Measurements from ENCODE around the gene WRAP73.

The WRAP73 gene

GRCh38 chr1:3681898-3682806 lies 32.2 kb upstream of the WRAP73 start:
- Histone ChIP-seq H3K9ac (ENCODE audit: low read length in 5 of 5) (no peak overlapping the region), H3K4me1 (ENCODE audit: control insufficient read depth in 5 of 5, insufficient read depth in 5 of 5, low read length in 5 of 5) (peaks cover 0 to 8% (median 0%) of the 10 kb centered on the region in 5 donors), H3K9me3 (ENCODE audit: control insufficient read depth in 5 of 5, low read length in 5 of 5) (peaks cover 0 to 4% (median 0%) of the 10 kb centered on the region in 5 donors), H3K27me3 (ENCODE audit: control insufficient read depth in 5 of 5, insufficient read depth in 4 of 5, low read length in 5 of 5) (peaks cover 0 to 40% (median 26%) of the 10 kb centered on the region in 5 donors), H3K27ac (ENCODE audit: low read depth, low read length) (no peak overlapping the region), H3K36me3 (ENCODE audit: control insufficient read depth in 5 of 5, insufficient read depth in 5 of 5, low read length in 5 of 5) (no peaks in the 10 kb centered on the region), H3K4me3 (ENCODE audit: low read depth in 1 of 5, low read length in 5 of 5) (no peak overlapping the region)

- Histone ChIP-seq H3K27me3 (ENCODE audit: control insufficient read depth in 5 of 5, insufficient read depth in 4 of 5, low read length in 5 of 5) (peaks cover 0 to 40% (median 25%) of the 10 kb centered on the region in 5 donors), H3K4me3 (ENCODE audit: low read depth in 1 of 5, low read length in 5 of 5) (no peak overlapping the region), H3K36me3 (ENCODE audit: control insufficient read depth in 5 of 5, insufficient read depth in 5 of 5, low read length in 5 of 5) (no peaks in the 10 kb centered on the region), H3K9me3 (ENCODE audit: control insufficient read depth in 5 of 5, low read length in 5 of 5) (peaks cover 0 to 4% (median 0%) of the 10 kb centered on the region in 5 donors), H3K4me1 (ENCODE audit: control insufficient read depth in 5 of 5, insufficient read depth in 5 of 5, low read length in 5 of 5) (peaks cover 0 to 14% (median 0%) of the 10 kb centered on the region in 5 donors), H3K9ac (ENCODE audit: low read length in 5 of 5) (no peak overlapping the region), H3K27ac (ENCODE audit: low read depth, low read length) (no peak overlapping the region)
These were observed 31.5 kb upstream of the WRAP73 start for GRCh38 chr1:3681231-3681897.

DNA sequence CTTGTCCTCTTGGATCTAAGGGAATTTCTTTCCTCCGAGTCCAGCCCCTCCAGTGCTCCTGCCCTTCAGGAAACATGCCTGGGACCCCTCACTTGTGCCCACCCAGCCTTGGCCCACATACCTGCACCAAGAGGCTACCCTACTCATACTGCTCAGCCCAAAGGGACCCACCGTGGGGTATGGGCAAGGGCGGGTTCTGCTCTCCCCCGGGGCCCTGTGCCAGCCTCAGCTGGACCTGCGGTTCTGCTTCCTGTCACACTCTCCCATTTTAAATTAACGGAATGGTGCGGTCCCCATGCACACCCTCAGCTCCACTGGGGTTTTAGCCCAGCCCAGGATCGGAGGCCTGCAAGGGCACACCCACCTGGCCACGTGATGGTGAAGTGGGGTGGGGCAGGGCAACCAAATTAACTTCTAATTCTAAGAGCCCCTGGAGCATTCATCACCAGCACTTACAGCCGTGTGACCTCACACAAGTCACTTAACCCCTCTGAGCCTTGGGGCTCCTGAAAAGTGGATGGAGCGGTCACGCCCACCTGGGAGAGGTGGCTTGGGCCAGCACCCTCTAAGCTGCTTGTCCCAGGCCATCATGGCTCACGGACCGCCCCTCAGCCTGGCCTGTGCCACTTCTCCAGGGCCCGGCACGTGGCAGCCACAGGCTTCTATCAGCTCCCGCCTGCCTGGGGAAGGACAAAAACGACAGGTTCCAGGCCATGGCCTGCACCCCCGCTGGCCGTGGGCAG lies 30.8 kb upstream of the WRAP73 start:
- Histone ChIP-seq H3K9me3 (ENCODE audit: control insufficient read depth in 5 of 5, low read length in 5 of 5) (peaks cover 0 to 4% (median 0%) of the 10 kb centered on the region in 5 donors), H3K4me1 (ENCODE audit: control insufficient read depth in 5 of 5, insufficient read depth in 5 of 5, low read length in 5 of 5) (peaks cover 0 to 14% (median 0%) of the 10 kb centered on the region in 5 donors), H3K36me3 (ENCODE audit: control insufficient read depth in 5 of 5, insufficient read depth in 5 of 5, low read length in 5 of 5) (no peaks in the 10 kb centered on the region), H3K27ac (ENCODE audit: low read depth, low read length) (no peak overlapping the region), H3K9ac (ENCODE audit: low read length in 5 of 5) (no peak overlapping the region), H3K27me3 (ENCODE audit: control insufficient read depth in 5 of 5, insufficient read depth in 4 of 5, low read length in 5 of 5) (peaks cover 0 to 40% (median 25%) of the 10 kb centered on the region in 5 donors), H3K4me3 (ENCODE audit: low read depth in 1 of 5, low read length in 5 of 5) (no peak overlapping the region)

- Histone ChIP-seq H3K9ac (ENCODE audit: low read length in 5 of 5) (no peak overlapping the region), H3K27ac (ENCODE audit: low read depth, low read length) (no peak overlapping the region), H3K27me3 (ENCODE audit: control insufficient read depth in 5 of 5, insufficient read depth in 4 of 5, low read length in 5 of 5) (peaks cover 0 to 33% (median 27%) of the 10 kb centered on the region in 5 donors), H3K9me3 (ENCODE audit: control insufficient read depth in 5 of 5, low read length in 5 of 5) (peaks cover 0 to 4% (median 0%) of the 10 kb centered on the region in 5 donors), H3K36me3 (ENCODE audit: control insufficient read depth in 5 of 5, insufficient read depth in 5 of 5, low read length in 5 of 5) (no peaks in the 10 kb centered on the region), H3K4me1 (ENCODE audit: control insufficient read depth in 5 of 5, insufficient read depth in 5 of 5, low read length in 5 of 5) (peaks cover 0 to 14% (median 0%) of the 10 kb centered on the region in 5 donors), H3K4me3 (ENCODE audit: low read depth in 1 of 5, low read length in 5 of 5) (no peak overlapping the region)
These were observed 30.0 kb upstream of the WRAP73 start for GRCh38 chr1:3679799-3680453.

- Histone ChIP-seq H3K4me3 (ENCODE audit: low read depth in 1 of 5, low read length in 5 of 5) (no peak overlapping the region), H3K4me1 (ENCODE audit: control insufficient read depth in 5 of 5, insufficient read depth in 5 of 5, low read length in 5 of 5) (peaks cover 0 to 14% (median 0%) of the 10 kb centered on the region in 5 donors), H3K27ac (ENCODE audit: low read depth, low read length) (no peak overlapping the region), H3K9ac (ENCODE audit: low read length in 5 of 5) (no peak overlapping the region), H3K9me3 (ENCODE audit: control insufficient read depth in 5 of 5, low read length in 5 of 5) (peaks cover 0 to 4% (median 0%) of the 10 kb centered on the region in 5 donors), H3K27me3 (ENCODE audit: control insufficient read depth in 5 of 5, insufficient read depth in 4 of 5, low read length in 5 of 5) (peaks cover 0 to 39% (median 30%) of the 10 kb centered on the region in 5 donors), H3K36me3 (ENCODE audit: control insufficient read depth in 5 of 5, insufficient read depth in 5 of 5, low read length in 5 of 5) (no peaks in the 10 kb centered on the region)
These were observed 29.2 kb upstream of the WRAP73 start for GRCh38 chr1:3679098-3679555.

DNA sequence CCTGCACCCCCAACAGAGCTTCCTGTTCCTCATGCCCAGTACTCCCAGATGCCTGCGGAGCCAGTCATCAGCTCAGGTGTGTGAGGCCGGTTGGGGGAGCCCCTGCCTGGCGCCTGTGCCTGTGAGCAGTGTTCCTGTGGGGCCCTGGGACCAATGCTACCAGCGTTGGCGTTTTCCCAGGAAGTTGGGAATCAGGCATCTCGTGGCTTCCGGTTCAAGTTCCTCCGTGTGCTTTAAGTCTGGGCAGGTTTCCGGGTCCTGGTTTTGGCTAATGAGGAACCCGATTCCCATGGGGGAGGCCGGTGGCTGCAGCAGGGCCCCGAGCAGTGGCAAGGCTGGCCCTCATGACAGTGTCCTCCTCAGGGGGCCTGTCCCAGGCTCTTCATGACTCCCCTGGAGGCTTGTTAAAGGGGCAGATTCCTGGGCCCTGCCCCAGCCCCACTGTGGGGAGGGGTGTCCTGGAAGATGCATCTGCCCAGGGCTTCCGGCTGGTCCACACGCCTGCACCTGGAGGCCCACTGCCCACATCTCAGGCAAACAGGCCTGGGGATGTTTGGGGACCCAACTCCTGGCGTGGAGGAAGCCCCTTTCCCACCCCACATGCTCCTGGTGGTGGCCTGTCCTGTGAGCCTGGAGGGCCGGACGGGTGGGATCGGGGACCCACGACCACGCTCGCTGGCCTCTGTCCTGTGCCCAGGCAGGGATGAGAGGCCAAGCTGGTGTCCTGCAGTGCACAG lies 28.6 kb upstream of the WRAP73 start:
- peaks cover 0 to 4% (median 0%) of the 10 kb centered on the region in 5 donors for H3K9me3 ChIP-seq (ENCODE audit: control insufficient read depth in 5 of 5, low read length in 5 of 5)
- peaks cover 4 to 42% (median 33%) of the 10 kb centered on the region in 5 donors for H3K27me3 ChIP-seq (ENCODE audit: control insufficient read depth in 5 of 5, insufficient read depth in 4 of 5, low read length in 5 of 5)
- H3K36me3 ChIP-seq (ENCODE audit: control insufficient read depth in 5 of 5, insufficient read depth in 5 of 5, low read length in 5 of 5): no peaks in the 10 kb centered on the region
- no peak overlapping the region for H3K4me3 ChIP-seq (ENCODE audit: low read depth in 1 of 5, low read length in 5 of 5)
- no peak overlapping the region for H3K27ac ChIP-seq (ENCODE audit: low read depth, low read length)
- no peak overlapping the region for H3K9ac ChIP-seq (ENCODE audit: low read length in 5 of 5)
- H3K4me1 ChIP-seq (ENCODE audit: control insufficient read depth in 5 of 5, insufficient read depth in 5 of 5, low read length in 5 of 5): peaks cover 0 to 14% (median 0%) of the 10 kb centered on the region in 5 donors

DNA sequence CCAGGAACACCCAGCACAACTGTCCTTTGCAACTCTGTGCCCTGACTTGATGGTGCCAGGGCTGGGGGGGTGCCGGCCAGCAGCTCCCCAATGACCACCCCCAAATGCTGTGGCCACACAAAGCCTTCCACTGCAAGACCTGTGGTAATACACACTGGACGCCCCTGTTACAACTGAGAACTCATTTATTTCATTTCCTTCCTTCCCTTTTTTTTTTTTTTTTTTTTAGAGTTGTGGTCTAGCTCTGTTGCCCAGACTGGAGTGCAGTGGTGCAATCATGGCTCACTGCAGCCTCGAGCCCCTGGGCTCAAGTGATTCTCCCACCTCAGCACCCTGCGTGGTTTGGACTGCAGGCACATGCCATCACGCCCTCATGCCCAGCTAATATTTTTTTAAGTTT lies 27.6 kb upstream of the WRAP73 start:
- no peak overlapping the region for H3K9ac ChIP-seq (ENCODE audit: low read length in 5 of 5)
- no peak overlapping the region for H3K4me3 ChIP-seq (ENCODE audit: low read depth in 1 of 5, low read length in 5 of 5)
- H3K4me1 ChIP-seq (ENCODE audit: control insufficient read depth in 5 of 5, insufficient read depth in 5 of 5, low read length in 5 of 5): peaks cover 0 to 14% (median 0%) of the 10 kb centered on the region in 5 donors
- H3K27ac ChIP-seq (ENCODE audit: low read depth, low read length): no peak overlapping the region
- H3K9me3 ChIP-seq (ENCODE audit: control insufficient read depth in 5 of 5, low read length in 5 of 5): peaks cover 0 to 3% (median 0%) of the 10 kb centered on the region in 5 donors
- H3K36me3 ChIP-seq (ENCODE audit: control insufficient read depth in 5 of 5, insufficient read depth in 5 of 5, low read length in 5 of 5): no peaks in the 10 kb centered on the region
- peaks cover 8 to 44% (median 36%) of the 10 kb centered on the region in 5 donors for H3K27me3 ChIP-seq (ENCODE audit: control insufficient read depth in 5 of 5, insufficient read depth in 4 of 5, low read length in 5 of 5)

DNA sequence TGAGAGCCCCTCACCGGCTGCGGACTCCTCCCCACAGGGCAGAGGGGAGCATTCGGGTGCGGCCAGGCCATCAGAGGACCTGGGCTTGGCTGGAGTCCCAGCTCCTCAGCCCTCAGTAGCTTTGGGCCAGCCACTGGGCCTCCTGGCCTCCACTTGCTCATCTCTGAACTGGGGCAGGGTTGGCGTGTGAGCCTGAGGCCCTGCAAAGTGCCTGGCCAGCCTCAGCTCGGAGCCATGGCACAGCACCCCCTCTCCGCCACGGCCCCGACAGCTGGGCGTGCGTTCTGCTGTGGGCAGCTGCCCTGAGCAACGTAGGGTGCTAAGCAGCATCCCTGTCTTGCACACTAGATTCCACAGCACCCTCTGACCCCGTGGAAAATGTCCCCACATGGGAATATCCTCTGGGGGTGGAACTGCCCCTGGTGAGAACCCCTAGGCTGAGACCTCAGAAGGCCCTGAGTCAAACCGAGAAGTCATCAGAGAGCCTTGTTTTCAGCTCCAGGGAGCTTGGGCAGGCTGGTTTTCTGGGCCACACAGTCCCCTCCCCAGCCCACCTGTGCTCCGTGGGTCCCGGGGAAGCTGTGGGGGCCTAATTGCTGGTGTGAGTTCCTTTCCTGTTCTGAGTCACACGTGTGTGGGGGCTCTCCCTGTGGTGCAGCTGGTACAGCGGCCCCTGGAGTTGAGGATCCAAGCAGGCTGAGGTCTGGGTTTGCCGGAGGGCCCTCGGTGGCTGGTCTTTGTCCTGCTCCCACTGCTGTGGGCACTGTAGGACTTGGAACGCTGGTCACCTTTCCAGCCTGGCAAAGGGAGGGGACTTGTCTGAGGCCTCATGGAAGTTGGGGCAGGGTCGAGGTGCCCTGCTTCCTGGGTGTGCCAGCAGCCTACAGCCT lies 26.9 kb upstream of the WRAP73 start:
- peaks cover 15 to 50% (median 43%) of the 10 kb centered on the region in 5 donors for H3K27me3 ChIP-seq (ENCODE audit: control insufficient read depth in 5 of 5, insufficient read depth in 4 of 5, low read length in 5 of 5)
- H3K9me3 ChIP-seq (ENCODE audit: control insufficient read depth in 5 of 5, low read length in 5 of 5): peaks cover 0 to 3% (median 0%) of the 10 kb centered on the region in 5 donors
- H3K27ac ChIP-seq (ENCODE audit: low read depth, low read length): no peak overlapping the region
- H3K4me1 ChIP-seq (ENCODE audit: control insufficient read depth in 5 of 5, insufficient read depth in 5 of 5, low read length in 5 of 5): peaks cover 0 to 14% (median 0%) of the 10 kb centered on the region in 5 donors
- H3K9ac ChIP-seq (ENCODE audit: low read length in 5 of 5): no peak overlapping the region
- H3K4me3 ChIP-seq (ENCODE audit: low read depth in 1 of 5, low read length in 5 of 5): no peak overlapping the region
- no peaks in the 10 kb centered on the region for H3K36me3 ChIP-seq (ENCODE audit: control insufficient read depth in 5 of 5, insufficient read depth in 5 of 5, low read length in 5 of 5)

Data from subcutaneous abdominal adipose tissue (tissue), 5 donors.